ENCODE measurements around the gene TMIGD3. TPM values are rescaled to one million over a fixed set of nuclear protein-coding genes. Genes with fewer than 3 reads are reported as not detected.

Gene TMIGD3
- total RNA-seq, 1 experiment from 2014 or later, result not detected

DNA sequence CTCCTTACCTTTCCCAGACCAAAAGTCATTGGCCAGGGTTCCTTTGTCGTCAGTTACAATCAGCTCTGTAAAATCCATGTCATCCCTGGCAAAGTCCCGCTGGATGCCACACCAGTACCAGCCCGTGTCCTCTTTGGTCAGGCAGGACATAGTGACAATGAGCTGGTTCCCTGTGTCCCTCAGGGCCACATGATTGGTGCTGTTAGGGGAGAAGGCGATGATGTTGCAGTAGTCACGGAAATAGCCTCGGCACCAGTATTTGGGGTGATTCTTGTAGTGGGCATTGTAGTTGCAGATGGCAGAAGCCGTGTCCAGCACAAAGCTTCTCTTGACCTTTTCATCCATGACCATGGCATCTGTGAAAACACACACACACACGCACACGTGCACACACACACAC, 14.8 kb downstream of the TMIGD3 start:
- H3K4me1 ChIP-seq (ENCODE audit: control insufficient read depth, insufficient read depth, low read length), result no peaks in the 10 kb centered on the region
- H3K9me3 ChIP-seq (ENCODE audit: control insufficient read depth, insufficient read depth, low read depth, low read length), result no peaks in the 10 kb centered on the region
- BruUV-seq (replicated peaks), result no TSS peak
- no peak overlapping the region for H3K4me3 ChIP-seq (ENCODE audit: low read depth in 2 of 2, low read length in 2 of 2)
- intact Hi-C loops (cut with micrococcal nuclease; ENCODE audit: unreplicated experiment) (loop anchor here (10.0 kb wide), 1 partner anchor 256 kb away; no protein-coding TSS in a partner anchor), in situ Hi-C loops (cut with HindIII; ENCODE audit: low pct_unique_long_range_greater_than_20kb, low sequenced_read_pairs) (no loop called here)
- ChIA-PET CTCF (no interaction called here), POLR2A (no interaction called here)
- ATAC-seq (no peak), DNase-seq (ENCODE audit: low read depth, low spot score) (no peak)
- TF ChIP-seq REST (IDR thresholded peaks at IDR 0.05; ENCODE audit: insufficient read depth in 1 of 2, low read depth in 2 of 2, low read length in 1 of 2) (no peak), POLR2AphosphoS5 (IDR thresholded peaks at IDR 0.05; ENCODE audit: low read depth, low read length) (no peak), TCF7L2 (IDR thresholded peaks at IDR 0.05; ENCODE audit: low read depth, low read length) (no peak), SIN3A (IDR thresholded peaks at IDR 0.05; ENCODE audit: borderline replicate concordance, insufficient read depth, low read depth, low read length) (no peak), CTCF (IDR thresholded peaks at IDR 0.05) (no peak)
- no peak overlapping the region for H3K27ac ChIP-seq (ENCODE audit: low read length)
- no peaks in the 10 kb centered on the region; the same call in 1 of the 2 replicates for H3K27me3 ChIP-seq (ENCODE audit: control insufficient read depth, insufficient read depth, low read length)
- H3K36me3 ChIP-seq (ENCODE audit: control insufficient read depth, insufficient read depth, low read length), result no peaks in the 10 kb centered on the region

DNA sequence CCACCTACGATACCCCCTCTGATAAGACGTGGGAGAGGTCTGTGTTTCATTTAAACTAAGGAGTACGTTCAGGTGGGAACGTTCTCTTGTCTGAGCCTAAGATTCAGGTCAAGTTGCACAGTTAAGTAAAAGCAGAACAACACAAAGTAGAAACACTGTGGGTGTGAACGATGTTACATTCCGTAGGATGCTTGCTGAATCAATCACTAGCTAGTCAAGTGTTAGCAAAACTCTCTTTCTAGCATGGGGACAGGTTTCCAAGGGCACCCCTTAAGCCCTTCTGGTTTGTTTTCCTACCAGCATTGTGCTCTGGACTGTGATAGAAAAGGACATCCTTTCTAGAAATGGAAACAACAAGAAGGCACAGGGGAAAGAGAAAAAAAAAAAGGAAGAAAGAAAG, 16.3 kb downstream of the TMIGD3 start:
- intact Hi-C loops (cut with micrococcal nuclease; ENCODE audit: unreplicated experiment), result loop anchor here (10.0 kb wide), 1 partner anchor 258 kb away; no protein-coding TSS in a partner anchor
- in situ Hi-C loops (cut with HindIII; ENCODE audit: low pct_unique_long_range_greater_than_20kb, low sequenced_read_pairs), result no loop called here
- DNase-seq (ENCODE audit: low read depth, low spot score) (no peak), ATAC-seq (no peak)
- Histone ChIP-seq H3K9me3 (ENCODE audit: control insufficient read depth, insufficient read depth, low read depth, low read length) (no peaks in the 10 kb centered on the region), H3K4me3 (ENCODE audit: low read depth in 2 of 2, low read length in 2 of 2) (no peak overlapping the region), H3K4me1 (ENCODE audit: control insufficient read depth, insufficient read depth, low read length) (no peaks in the 10 kb centered on the region), H3K27ac (ENCODE audit: low read length) (no peak overlapping the region), H3K27me3 (ENCODE audit: control insufficient read depth, insufficient read depth, low read length) (no peaks in the 10 kb centered on the region), H3K36me3 (ENCODE audit: control insufficient read depth, insufficient read depth, low read length) (no peaks in the 10 kb centered on the region)
- BruUV-seq (replicated peaks), result no TSS peak
- TF ChIP-seq REST (IDR thresholded peaks at IDR 0.05; ENCODE audit: insufficient read depth in 1 of 2, low read depth in 2 of 2, low read length in 1 of 2) (no peak), TCF7L2 (IDR thresholded peaks at IDR 0.05; ENCODE audit: low read depth, low read length) (no peak), POLR2AphosphoS5 (IDR thresholded peaks at IDR 0.05; ENCODE audit: low read depth, low read length) (no peak), SIN3A (IDR thresholded peaks at IDR 0.05; ENCODE audit: borderline replicate concordance, insufficient read depth, low read depth, low read length) (no peak), CTCF (IDR thresholded peaks at IDR 0.05) (no peak)
- POLR2A ChIA-PET, result no interaction called here
- CTCF ChIA-PET, result no interaction called here
